H1 (cell line): Measurements from ENCODE around the gene UBALD1. TPM values are rescaled to one million over a fixed set of nuclear protein-coding genes. Genes with fewer than 3 reads are reported as not detected.

Experiments
- CBX5 ChIP-seq: fragments of 300-800, 300-1000 bp; sonication (generic); IDR thresholded peaks from 2 replicates; pipeline ENCODE4 v1.7.1; 2016; ENCODE audit warnings: antibody characterized with exemption, low read length, low read depth
- CHD7 ChIP-seq: fragments of 300-600 bp; sonication (generic); IDR thresholded peaks from 2 replicates; pipeline ENCODE4 v1.7.1; 2012; ENCODE audit warnings: low read length, moderate library complexity, mild to moderate bottlenecking, inconsistent platforms; ENCODE audit not compliant: insufficient replicate concordance
- PHF8 ChIP-seq: fragments of 200-600 bp; sonication (generic); conservative IDR thresholded peaks from 2 replicates; pipeline ENCODE4 v1.7.1; 2012; ENCODE audit warnings: low read depth, mild to moderate bottlenecking, inconsistent platforms, low read length, moderate library complexity
- POLR2AphosphoS5 ChIP-seq: IDR thresholded peaks from 2 replicates; pipeline ENCODE4 v1.6.1; 2011; ENCODE audit warnings: low read depth, low read length
- RAD21 ChIP-seq, 2 experiments: IDR thresholded peaks in 1 of 2; conservative IDR thresholded peaks in 1 of 2; 2 replicates each; pipeline ENCODE4 v1.6.1; 2011; ENCODE audit warnings: low read depth in 2 of 2, low read length in 2 of 2, improper control_type of control experiment in 1 of 2, inconsistent platforms in 1 of 2, mild to moderate bottlenecking in 1 of 2, moderate library complexity in 1 of 2
- SAP30 ChIP-seq: fragments of 300-600 bp; sonication (generic); IDR thresholded peaks from 2 replicates; pipeline ENCODE4 v1.7.1; 2012; ENCODE audit warnings: low read length, moderate library complexity, mild to moderate bottlenecking, inconsistent platforms; ENCODE audit not compliant: insufficient read depth, insufficient replicate concordance
- SIRT6 ChIP-seq: IDR thresholded peaks from one replicate; pipeline ENCODE4 v1.7.1; 2012; ENCODE audit warnings: low read length, inconsistent platforms
- SIX5 ChIP-seq: IDR thresholded peaks from 2 replicates; pipeline ENCODE4 v1.6.1; 2011; ENCODE audit warnings: mild to moderate bottlenecking, low read depth, low read length
- SP1 ChIP-seq: IDR thresholded peaks from 2 replicates; pipeline ENCODE4 v1.6.1; 2011; ENCODE audit warnings: low read depth, low read length
- TCF12 ChIP-seq: IDR thresholded peaks from 2 replicates; pipeline ENCODE4 v1.6.1; 2011; ENCODE audit warnings: low read depth, mild to moderate bottlenecking, low read length
- TEAD4 ChIP-seq: IDR thresholded peaks from 2 replicates; pipeline ENCODE4 v1.6.1; 2012; ENCODE audit warnings: low read depth, low read length, inconsistent platforms, mixed read lengths
- YY1 ChIP-seq: IDR thresholded peaks from 2 replicates; pipeline ENCODE4 v1.6.1; 2011; ENCODE audit warnings: low read depth, mild to moderate bottlenecking, low read length
- polyA plus RNA-seq, 7 experiments: library from polyadenylated mRNA; depleted of rRNA in 3 of 7; stranded (reverse) in 5 of 7; unstranded in 2 of 7; fragments of >200 nt in 5 of 7; fragments of 200-250 nt in 2 of 7; gene quantifications; 1 replicate in 5 of 7; 2 replicates in 1 of 7; 4 replicates in 1 of 7; pipeline versions ENCODE4 v1.2.1 to v1.2.3, GENCODE V29; 2011 to 2013; ENCODE audit warnings: missing spikeins in 2 of 7, mixed read lengths in 2 of 7
- total RNA-seq: library from RNA; stranded (reverse); fragmentation: NEBNext Ultra II Directional; extraction: Animal tissue kit (Norgen Biotek cat#: 25700); gene quantifications from 2 replicates; pipeline ENCODE4 v1.2.1, GENCODE V29; 2021

Gene UBALD1
- total and polyA plus RNA-seq, 2 of the 8 experiments (the other 6 are each of a cell fraction or from before 2014, with no cell fraction given) = 28.6 to 62.0 TPM

- TF ChIP-seq CHD7 = no peak
- no peak for TF ChIP-seq CBX5
- TF ChIP-seq SIX5 = no peak
- TF ChIP-seq POLR2AphosphoS5 = no peak
- no peak for TF ChIP-seq SAP30
- no peak for TF ChIP-seq RAD21 (IDR thresholded peaks at IDR 0.05 in 1 of 2, conservative IDR thresholded peaks at IDR 0.05 in 1 of 2; ENCODE audit: low read depth in 2 of 2, low read length in 2 of 2)
- no peak for TF ChIP-seq SP1
- TF ChIP-seq YY1 = no peak
- TF ChIP-seq SIRT6 = no peak
- TF ChIP-seq PHF8 = no peak
- no peak for TF ChIP-seq TEAD4
- TF ChIP-seq TCF12 = no peak
These were observed 11.7 kb upstream of the UBALD1 start (continued) for GRCh38 chr16:4626396-4626795.
